Large intestine (tissue), 3 donors: ENCODE measurements around the gene LARP4B. TPM values are rescaled to one million over a fixed set of nuclear protein-coding genes. Genes with fewer than 3 reads are reported as not detected.

Experiments used
- DNase-seq, 2 donors: peaks; one replicate each; pipeline versions ENCODE4 v3.0.0 to v3.0.0-alpha.2; 2013
- H3K27ac ChIP-seq: one replicate; pipeline ENCODE4 v1.5.1; 2013; ENCODE audit warnings: low read length
- H3K27me3 ChIP-seq: 2 replicates; pipeline ENCODE4 v1.6.1; 2013; ENCODE audit warnings: low read length; ENCODE audit not compliant: control insufficient read depth, insufficient read depth
- H3K36me3 ChIP-seq: 2 replicates; pipeline ENCODE4 v1.6.1; 2013; ENCODE audit warnings: low read length; ENCODE audit not compliant: control insufficient read depth, insufficient read depth
- H3K4me1 ChIP-seq: one replicate; pipeline ENCODE4 v1.6.1; 2013; ENCODE audit warnings: low read length; ENCODE audit not compliant: control insufficient read depth, insufficient read depth
- H3K4me3 ChIP-seq: one replicate; pipeline ENCODE4 v1.5.1; 2013; ENCODE audit warnings: low read length
- H3K9me3 ChIP-seq: one replicate; pipeline ENCODE4 v1.6.1; 2013; ENCODE audit warnings: mild to moderate bottlenecking, low read depth, low read length, moderate library complexity; ENCODE audit not compliant: control insufficient read depth
- WGBS: methylation state at CpG from one replicate; pipeline ENCODE4 v1.1.5; 2013; ENCODE audit warnings: low lambda C conversion rate; ENCODE audit not compliant: insufficient coverage; 5-methylcytosine and 5-hydroxymethylcytosine counted together
- polyA plus RNA-seq: library from polyadenylated mRNA; unstranded; fragments of 120-200 nt; gene quantifications from one replicate; pipeline ENCODE4 v1.2.1, GENCODE V29; 2013

Gene LARP4B
- polyA plus RNA-seq, 1 donor: 54.0 TPM

- H3K4me3 ChIP-seq: no peak overlapping the region
Measured at GRCh38 chr10:971150-971542, 39.6 kb upstream of the LARP4B start.

GRCh38 chr10:970311-971149 is 39.0 kb upstream of the LARP4B start:
- Histone ChIP-seq H3K36me3 (no peaks in the 10 kb centered on the region), H3K4me1 (peaks cover 29% of the 10 kb centered on the region), H3K27me3 (no peaks in the 10 kb centered on the region), H3K4me3 (no peak overlapping the region), H3K27ac (peak overlapping the region; percentile 68), H3K9me3 (no peaks in the 10 kb centered on the region)
- WGBS: 0% methylated on average over 1 of the region's 14 CpGs
- peak; percentile 82 to 88 for DNase-seq

More at GRCh38 chr10:971150-971542, 39.6 kb upstream of the LARP4B start:
- H3K9me3 ChIP-seq: no peaks in the 10 kb centered on the region
- H3K27me3 ChIP-seq: no peaks in the 10 kb centered on the region
- no peaks in the 10 kb centered on the region for H3K36me3 ChIP-seq
- H3K4me1 ChIP-seq: peaks cover 29% of the 10 kb centered on the region
- peak overlapping the region; percentile 68 for H3K27ac ChIP-seq
- peak; percentile 48 to 58 for DNase-seq
- no CpG with 5 or more reads among the region's 4 CpGs for WGBS

- peak overlapping the region; percentile 68 for H3K27ac ChIP-seq
Measured at GRCh38 chr10:969473-970150, 38.1 kb upstream of the LARP4B start.

GRCh38 chr10:968546-969199 is 37.2 kb upstream of the LARP4B start:
- peak in 1 of 2 donors; percentile 33 for DNase-seq
- Histone ChIP-seq H3K4me1 (peaks cover 26% of the 10 kb centered on the region), H3K36me3 (no peaks in the 10 kb centered on the region), H3K27ac (no peak overlapping the region), H3K4me3 (no peak overlapping the region), H3K9me3 (peaks cover 4% of the 10 kb centered on the region), H3K27me3 (no peaks in the 10 kb centered on the region)
- no CpG with 5 or more reads among the region's 17 CpGs for WGBS

More at GRCh38 chr10:969473-970150, 38.1 kb upstream of the LARP4B start:
- WGBS: no CpG with 5 or more reads among the region's 15 CpGs
- no peak overlapping the region for H3K4me3 ChIP-seq
- peaks cover 4% of the 10 kb centered on the region for H3K9me3 ChIP-seq
- H3K27me3 ChIP-seq: no peaks in the 10 kb centered on the region
- peak in 1 of 2 donors; percentile 10 for DNase-seq
- H3K36me3 ChIP-seq: no peaks in the 10 kb centered on the region
- peaks cover 33% of the 10 kb centered on the region for H3K4me1 ChIP-seq

GRCh38 chr10:966466-967235 is 35.1 kb upstream of the LARP4B start:
- H3K36me3 ChIP-seq: no peaks in the 10 kb centered on the region
- DNase-seq: no peak
- peaks cover 4% of the 10 kb centered on the region for H3K9me3 ChIP-seq
- 100% methylated on average over 1 of the region's 20 CpGs for WGBS
- no peak overlapping the region for H3K27ac ChIP-seq
- no peak overlapping the region for H3K4me3 ChIP-seq
- H3K4me1 ChIP-seq: peaks cover 20% of the 10 kb centered on the region
- no peaks in the 10 kb centered on the region for H3K27me3 ChIP-seq

GRCh38 chr10:964988-965417 is 33.5 kb upstream of the LARP4B start:
- Histone ChIP-seq H3K4me1 (peaks cover 4% of the 10 kb centered on the region), H3K27me3 (no peaks in the 10 kb centered on the region), H3K27ac (peak overlapping the region; percentile 28), H3K36me3 (no peaks in the 10 kb centered on the region), H3K4me3 (no peak overlapping the region), H3K9me3 (peaks cover 4% of the 10 kb centered on the region)
- no CpG with 5 or more reads among the region's 20 CpGs for WGBS
- no peak for DNase-seq

- Histone ChIP-seq H3K9me3 (peaks cover 4% of the 10 kb centered on the region), H3K36me3 (no peaks in the 10 kb centered on the region), H3K27ac (no peak overlapping the region), H3K4me3 (no peak overlapping the region), H3K27me3 (no peaks in the 10 kb centered on the region), H3K4me1 (peaks cover 3% of the 10 kb centered on the region)
- WGBS: no CpG with 5 or more reads among the region's 15 CpGs
- no peak for DNase-seq
Measured at GRCh38 chr10:964321-964987, 32.9 kb upstream of the LARP4B start.

GRCh38 chr10:963655-964054 is 32.1 kb upstream of the LARP4B start:
- Histone ChIP-seq H3K4me1 (peaks cover 3% of the 10 kb centered on the region), H3K4me3 (no peak overlapping the region), H3K27ac (no peak overlapping the region), H3K9me3 (peaks cover 4% of the 10 kb centered on the region), H3K27me3 (no peaks in the 10 kb centered on the region), H3K36me3 (no peaks in the 10 kb centered on the region)
- DNase-seq: no peak
- WGBS: no CpG with 5 or more reads among the region's 4 CpGs

GRCh38 chr10:963186-963585 is 31.7 kb upstream of the LARP4B start:
- Histone ChIP-seq H3K27ac (no peak overlapping the region), H3K36me3 (no peaks in the 10 kb centered on the region), H3K4me3 (no peak overlapping the region), H3K27me3 (no peaks in the 10 kb centered on the region), H3K9me3 (peaks cover 4% of the 10 kb centered on the region), H3K4me1 (peaks cover 3% of the 10 kb centered on the region)
- whole genome bisulfite sequencing: no CpG with 5 or more reads among the region's 5 CpGs
- DNase-seq: no peak
